ENCODE results near the gene RPH3AL.

The RPH3AL gene

DNA sequence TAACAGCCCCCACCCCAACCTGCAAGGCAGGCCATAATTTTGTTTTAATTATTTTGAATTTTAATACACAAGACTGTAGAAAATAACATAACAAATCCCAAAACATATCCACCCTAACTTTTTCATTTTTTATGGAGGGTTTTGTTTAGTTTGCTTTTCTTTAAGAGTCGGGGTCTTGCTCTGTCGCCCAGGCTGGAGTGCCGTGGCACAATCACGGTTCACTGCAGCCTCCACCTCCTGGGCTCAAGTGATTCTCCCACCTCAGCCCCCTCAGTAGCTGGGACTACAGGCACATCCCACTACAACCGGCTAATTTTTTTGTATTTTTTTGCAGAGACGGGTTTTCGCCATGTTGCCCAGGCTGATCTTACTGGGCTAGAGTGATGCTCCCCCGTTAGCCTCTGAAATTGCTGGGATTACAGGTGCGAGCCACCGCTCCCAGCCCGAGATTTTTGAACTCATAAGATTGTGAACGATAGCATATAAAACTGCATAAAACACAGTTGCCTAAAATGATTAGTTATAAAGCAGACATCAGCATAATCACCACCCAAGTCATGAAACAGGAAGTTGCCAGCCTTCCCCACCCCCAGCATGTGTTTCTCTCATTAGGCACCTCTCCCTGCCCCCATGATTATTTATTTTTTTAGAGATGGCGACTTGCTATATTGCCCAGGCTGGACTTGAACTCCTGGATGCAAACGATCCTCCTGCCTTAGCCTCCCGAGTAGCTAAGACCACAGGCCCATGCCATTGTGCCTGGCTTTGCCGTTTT lies 157.6 kb downstream of the RPH3AL start:
- no peak for TF ChIP-seq NFIC (IDR thresholded peaks at IDR 0.05)
- TF ChIP-seq RAD21 (IDR thresholded peaks at IDR 0.05; ENCODE audit: low read depth) = no peak
- TF ChIP-seq CEBPB (IDR thresholded peaks at IDR 0.05) = no peak
- TF ChIP-seq, protein P1, sequence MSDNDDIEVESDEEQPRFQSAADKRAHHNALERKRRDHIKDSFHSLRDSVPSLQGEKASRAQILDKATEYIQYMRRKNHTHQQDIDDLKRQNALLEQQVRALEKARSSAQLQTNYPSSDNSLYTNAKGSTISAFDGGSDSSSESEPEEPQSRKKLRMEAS (IDR thresholded peaks at IDR 0.05) = no peak
- no peak for TF ChIP-seq EGR1 (IDR thresholded peaks at IDR 0.05)
- no peak for TF ChIP-seq FOXM1 (IDR thresholded peaks at IDR 0.05; ENCODE audit: borderline replicate concordance, low read depth)
- TF ChIP-seq TAF1 (IDR thresholded peaks at IDR 0.05; ENCODE audit: low read depth) = no peak
- no peak for TF ChIP-seq TEAD4 (IDR thresholded peaks at IDR 0.05)
- TF ChIP-seq TCF12 (IDR thresholded peaks at IDR 0.05; ENCODE audit: low read depth) = no peak
- no peak for TF ChIP-seq USF1 (IDR thresholded peaks at IDR 0.05)
- TF ChIP-seq YY1 (IDR thresholded peaks at IDR 0.05; ENCODE audit: low read depth) = no peak
- TF ChIP-seq, protein P2, sequence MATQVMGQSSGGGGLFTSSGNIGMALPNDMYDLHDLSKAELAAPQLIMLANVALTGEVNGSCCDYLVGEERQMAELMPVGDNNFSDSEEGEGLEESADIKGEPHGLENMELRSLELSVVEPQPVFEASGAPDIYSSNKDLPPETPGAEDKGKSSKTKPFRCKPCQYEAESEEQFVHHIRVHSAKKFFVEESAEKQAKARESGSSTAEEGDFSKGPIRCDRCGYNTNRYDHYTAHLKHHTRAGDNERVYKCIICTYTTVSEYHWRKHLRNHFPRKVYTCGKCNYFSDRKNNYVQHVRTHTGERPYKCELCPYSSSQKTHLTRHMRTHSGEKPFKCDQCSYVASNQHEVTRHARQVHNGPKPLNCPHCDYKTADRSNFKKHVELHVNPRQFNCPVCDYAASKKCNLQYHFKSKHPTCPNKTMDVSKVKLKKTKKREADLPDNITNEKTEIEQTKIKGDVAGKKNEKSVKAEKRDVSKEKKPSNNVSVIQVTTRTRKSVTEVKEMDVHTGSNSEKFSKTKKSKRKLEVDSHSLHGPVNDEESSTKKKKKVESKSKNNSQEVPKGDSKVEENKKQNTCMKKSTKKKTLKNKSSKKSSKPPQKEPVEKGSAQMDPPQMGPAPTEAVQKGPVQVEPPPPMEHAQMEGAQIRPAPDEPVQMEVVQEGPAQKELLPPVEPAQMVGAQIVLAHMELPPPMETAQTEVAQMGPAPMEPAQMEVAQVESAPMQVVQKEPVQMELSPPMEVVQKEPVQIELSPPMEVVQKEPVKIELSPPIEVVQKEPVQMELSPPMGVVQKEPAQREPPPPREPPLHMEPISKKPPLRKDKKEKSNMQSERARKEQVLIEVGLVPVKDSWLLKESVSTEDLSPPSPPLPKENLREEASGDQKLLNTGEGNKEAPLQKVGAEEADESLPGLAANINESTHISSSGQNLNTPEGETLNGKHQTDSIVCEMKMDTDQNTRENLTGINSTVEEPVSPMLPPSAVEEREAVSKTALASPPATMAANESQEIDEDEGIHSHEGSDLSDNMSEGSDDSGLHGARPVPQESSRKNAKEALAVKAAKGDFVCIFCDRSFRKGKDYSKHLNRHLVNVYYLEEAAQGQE (IDR thresholded peaks at IDR 0.05; ENCODE audit: low read depth) = no peak
- no peak for TF ChIP-seq ZBTB7A (IDR thresholded peaks at IDR 0.05; ENCODE audit: low read depth)
- TF ChIP-seq EP300 (IDR thresholded peaks at IDR 0.05; ENCODE audit: borderline replicate concordance) = no peak
- TF ChIP-seq CREB1 (IDR thresholded peaks at IDR 0.05; ENCODE audit: low read depth) = no peak

DNA sequence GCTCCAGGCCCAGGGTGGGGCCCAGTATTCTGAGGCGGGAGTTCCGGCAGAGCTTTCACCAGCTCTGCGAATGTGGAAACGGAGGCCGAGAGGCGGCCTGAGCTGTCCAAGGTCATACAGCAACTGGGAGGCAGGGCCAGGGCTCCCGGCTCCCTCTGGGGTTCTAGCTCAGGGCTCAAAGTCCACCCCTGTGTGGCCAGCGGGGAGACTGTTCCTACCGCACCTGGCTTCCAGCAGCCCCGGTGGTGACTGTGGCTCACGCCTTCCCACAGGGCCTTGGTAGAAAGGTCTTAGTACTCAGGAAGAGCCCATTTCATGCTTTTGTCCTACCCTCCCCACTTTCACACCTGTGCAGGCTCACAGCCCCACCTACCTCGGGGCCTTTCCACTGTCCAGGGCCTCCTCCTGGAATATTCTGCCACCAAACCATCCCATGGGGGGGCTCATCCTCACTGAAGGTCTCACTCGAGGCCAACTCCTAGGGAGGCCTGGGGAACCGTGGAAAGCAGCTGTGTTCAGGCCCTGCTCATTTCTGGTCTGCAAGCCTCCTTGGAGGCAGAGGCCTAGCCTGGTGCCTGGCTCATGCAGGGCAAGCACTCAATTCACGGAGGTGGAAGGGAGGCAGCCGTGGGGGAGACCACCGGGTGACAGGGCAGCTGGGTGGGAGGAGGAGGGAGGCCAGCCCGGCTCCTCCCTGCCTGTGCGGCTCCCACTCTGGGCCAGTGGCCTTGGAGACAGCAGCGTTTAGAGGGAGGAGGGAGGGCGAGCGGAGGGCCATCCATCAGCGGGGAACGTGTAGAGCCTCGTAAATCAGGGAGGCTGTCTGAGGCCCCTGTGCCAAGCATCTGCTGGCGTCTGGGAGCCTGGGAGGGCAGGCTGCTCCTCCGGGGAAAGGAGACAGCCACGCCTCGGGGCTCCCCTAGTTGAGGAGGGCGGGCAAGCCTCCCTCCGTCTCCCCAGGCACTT lies 158.5 kb downstream of the RPH3AL start:
- TF ChIP-seq RAD21 (IDR thresholded peaks at IDR 0.05; ENCODE audit: low read depth) = no peak
- no peak for TF ChIP-seq TAF1 (IDR thresholded peaks at IDR 0.05; ENCODE audit: low read depth)
- no peak for TF ChIP-seq CEBPB (IDR thresholded peaks at IDR 0.05)
- TF ChIP-seq EGR1 (IDR thresholded peaks at IDR 0.05) = no peak

DNA sequence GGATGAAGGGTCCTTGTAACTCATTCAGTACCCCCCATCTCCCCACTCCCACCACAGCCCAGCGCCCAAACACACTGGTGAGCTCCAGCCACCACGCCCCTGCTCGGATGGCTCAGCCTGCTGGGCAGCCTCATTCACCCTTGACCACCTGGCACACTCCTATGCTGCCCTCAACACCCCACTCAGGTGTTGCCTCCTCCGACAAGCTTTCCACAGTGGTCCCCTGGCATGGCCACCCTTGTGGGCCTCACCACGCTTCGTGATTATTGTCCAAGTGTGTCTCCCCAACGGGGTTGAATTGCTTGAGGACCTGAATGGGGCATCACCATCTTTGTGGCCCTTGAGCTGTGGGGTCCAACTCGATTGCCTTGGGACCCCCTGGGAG lies 159.2 kb downstream of the RPH3AL start:
- TF ChIP-seq YY1 (IDR thresholded peaks at IDR 0.05; ENCODE audit: low read depth) (no peak), NFIC (IDR thresholded peaks at IDR 0.05) (no peak)
- TF ChIP-seq, protein P2 (IDR thresholded peaks at IDR 0.05; ENCODE audit: low read depth) = no peak
- TF ChIP-seq, protein P1 (IDR thresholded peaks at IDR 0.05) = no peak

DNA sequence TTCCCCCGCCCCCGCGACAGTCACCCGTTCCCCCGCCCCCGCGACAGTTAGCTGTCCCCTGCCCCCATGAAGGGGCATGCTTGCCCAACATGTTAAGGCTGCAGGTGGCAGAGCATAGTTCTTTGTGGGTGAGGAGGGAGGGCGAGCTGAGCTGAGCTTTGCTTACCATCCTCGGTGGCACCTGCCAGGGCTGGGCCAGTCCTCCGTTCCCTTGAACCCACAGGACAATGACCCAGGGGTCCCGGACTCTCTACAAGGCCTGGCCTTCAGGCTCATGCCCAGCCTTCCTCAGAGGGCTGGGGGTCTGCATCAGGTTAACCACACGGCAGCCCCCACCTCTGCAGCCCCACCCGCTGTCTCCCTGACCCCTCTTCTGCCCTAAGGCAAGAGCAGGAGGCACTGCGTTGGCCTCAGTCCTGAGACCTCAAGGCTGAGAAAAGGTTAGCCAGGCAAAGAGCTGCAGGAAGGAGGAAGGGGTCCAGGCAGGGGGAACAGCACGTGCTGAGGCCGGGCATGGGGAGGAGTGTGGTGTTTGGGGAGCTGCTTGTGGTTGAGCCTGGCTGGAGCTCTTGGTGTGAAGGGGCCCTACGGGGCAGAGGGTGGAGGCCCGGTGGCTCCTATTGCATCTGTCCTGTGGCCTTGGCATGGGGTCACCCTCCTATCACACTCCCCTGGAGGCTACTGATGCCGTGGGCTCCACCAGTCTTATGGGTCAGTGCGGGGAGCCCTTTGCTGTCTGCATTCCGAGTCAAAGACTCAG lies 159.8 kb downstream of the RPH3AL start:
- TF ChIP-seq FOXM1 (IDR thresholded peaks at IDR 0.05; ENCODE audit: borderline replicate concordance, low read depth) (no peak), RAD21 (IDR thresholded peaks at IDR 0.05; ENCODE audit: low read depth) (no peak), EGR1 (IDR thresholded peaks at IDR 0.05) (no peak), USF1 (IDR thresholded peaks at IDR 0.05) (no peak), ZBTB7A (IDR thresholded peaks at IDR 0.05; ENCODE audit: low read depth) (no peak), CEBPB (IDR thresholded peaks at IDR 0.05) (no peak), NFIC (IDR thresholded peaks at IDR 0.05) (no peak), TAF1 (IDR thresholded peaks at IDR 0.05; ENCODE audit: low read depth) (no peak), YY1 (IDR thresholded peaks at IDR 0.05; ENCODE audit: low read depth) (no peak), TCF12 (IDR thresholded peaks at IDR 0.05; ENCODE audit: low read depth) (no peak), EP300 (IDR thresholded peaks at IDR 0.05; ENCODE audit: borderline replicate concordance) (no peak)
- TF ChIP-seq, protein P1 (IDR thresholded peaks at IDR 0.05) = no peak
- TF ChIP-seq, protein P2 (IDR thresholded peaks at IDR 0.05; ENCODE audit: low read depth) = no peak

All from Ishikawa (cell line).